ENCODE measurements around the gene S100A16. TPM values are rescaled to one million over a fixed set of nuclear protein-coding genes. Genes with fewer than 3 reads are reported as not detected.

S100A16 gene
- total and polyA plus RNA-seq, 9 of the 15 experiments (the other 6 are each of a cell fraction or from before 2014, with no cell fraction given): 1.6 to 6.9 (median 4.3) TPM

DNA sequence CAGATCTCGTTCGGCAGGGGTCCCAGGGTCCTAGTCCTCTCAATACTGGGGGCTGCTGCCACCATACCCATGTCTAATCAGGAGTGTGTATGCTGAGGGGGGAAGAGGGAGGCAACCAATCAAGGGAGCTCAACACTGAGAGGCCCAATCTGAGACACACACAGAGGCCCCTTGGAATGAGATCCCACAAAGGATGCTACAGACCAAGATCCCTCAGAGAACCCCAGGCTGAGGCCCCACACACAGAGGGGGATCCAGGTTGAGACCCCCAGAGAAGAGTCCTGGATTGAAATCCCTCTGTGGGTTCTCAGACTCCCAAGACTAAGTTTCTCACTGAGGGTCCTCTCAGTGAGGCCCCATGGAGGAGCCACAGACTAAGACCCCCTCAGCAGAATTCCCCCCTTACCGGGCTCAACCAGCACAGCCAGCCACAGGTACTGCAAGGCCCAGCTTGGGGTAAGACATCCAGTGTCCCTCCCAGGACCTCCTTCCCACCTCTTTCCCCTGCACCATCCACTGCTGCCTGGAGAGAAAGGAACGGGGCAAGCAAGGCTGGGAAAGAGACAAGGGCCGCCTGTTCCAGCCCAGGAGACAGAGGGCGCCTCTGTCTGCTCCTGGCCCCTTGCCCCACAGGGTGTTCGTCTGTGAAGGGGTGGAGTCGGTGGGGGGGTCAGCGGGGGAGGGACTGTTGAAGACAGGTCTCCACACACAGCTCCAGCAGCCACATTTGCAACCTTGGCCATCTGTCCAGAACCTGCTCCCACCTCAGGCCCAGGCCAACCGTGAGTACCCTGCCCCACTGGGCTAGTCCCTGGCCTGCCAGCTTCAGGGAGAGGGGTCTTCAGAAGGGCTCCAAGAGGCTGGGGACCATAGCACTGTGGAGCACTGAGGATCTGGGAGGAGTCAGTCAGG, 15.0 kb upstream of the S100A16 start, which contains the start of gene S100A1 (continued):
- TF ChIP-seq, protein P1, sequence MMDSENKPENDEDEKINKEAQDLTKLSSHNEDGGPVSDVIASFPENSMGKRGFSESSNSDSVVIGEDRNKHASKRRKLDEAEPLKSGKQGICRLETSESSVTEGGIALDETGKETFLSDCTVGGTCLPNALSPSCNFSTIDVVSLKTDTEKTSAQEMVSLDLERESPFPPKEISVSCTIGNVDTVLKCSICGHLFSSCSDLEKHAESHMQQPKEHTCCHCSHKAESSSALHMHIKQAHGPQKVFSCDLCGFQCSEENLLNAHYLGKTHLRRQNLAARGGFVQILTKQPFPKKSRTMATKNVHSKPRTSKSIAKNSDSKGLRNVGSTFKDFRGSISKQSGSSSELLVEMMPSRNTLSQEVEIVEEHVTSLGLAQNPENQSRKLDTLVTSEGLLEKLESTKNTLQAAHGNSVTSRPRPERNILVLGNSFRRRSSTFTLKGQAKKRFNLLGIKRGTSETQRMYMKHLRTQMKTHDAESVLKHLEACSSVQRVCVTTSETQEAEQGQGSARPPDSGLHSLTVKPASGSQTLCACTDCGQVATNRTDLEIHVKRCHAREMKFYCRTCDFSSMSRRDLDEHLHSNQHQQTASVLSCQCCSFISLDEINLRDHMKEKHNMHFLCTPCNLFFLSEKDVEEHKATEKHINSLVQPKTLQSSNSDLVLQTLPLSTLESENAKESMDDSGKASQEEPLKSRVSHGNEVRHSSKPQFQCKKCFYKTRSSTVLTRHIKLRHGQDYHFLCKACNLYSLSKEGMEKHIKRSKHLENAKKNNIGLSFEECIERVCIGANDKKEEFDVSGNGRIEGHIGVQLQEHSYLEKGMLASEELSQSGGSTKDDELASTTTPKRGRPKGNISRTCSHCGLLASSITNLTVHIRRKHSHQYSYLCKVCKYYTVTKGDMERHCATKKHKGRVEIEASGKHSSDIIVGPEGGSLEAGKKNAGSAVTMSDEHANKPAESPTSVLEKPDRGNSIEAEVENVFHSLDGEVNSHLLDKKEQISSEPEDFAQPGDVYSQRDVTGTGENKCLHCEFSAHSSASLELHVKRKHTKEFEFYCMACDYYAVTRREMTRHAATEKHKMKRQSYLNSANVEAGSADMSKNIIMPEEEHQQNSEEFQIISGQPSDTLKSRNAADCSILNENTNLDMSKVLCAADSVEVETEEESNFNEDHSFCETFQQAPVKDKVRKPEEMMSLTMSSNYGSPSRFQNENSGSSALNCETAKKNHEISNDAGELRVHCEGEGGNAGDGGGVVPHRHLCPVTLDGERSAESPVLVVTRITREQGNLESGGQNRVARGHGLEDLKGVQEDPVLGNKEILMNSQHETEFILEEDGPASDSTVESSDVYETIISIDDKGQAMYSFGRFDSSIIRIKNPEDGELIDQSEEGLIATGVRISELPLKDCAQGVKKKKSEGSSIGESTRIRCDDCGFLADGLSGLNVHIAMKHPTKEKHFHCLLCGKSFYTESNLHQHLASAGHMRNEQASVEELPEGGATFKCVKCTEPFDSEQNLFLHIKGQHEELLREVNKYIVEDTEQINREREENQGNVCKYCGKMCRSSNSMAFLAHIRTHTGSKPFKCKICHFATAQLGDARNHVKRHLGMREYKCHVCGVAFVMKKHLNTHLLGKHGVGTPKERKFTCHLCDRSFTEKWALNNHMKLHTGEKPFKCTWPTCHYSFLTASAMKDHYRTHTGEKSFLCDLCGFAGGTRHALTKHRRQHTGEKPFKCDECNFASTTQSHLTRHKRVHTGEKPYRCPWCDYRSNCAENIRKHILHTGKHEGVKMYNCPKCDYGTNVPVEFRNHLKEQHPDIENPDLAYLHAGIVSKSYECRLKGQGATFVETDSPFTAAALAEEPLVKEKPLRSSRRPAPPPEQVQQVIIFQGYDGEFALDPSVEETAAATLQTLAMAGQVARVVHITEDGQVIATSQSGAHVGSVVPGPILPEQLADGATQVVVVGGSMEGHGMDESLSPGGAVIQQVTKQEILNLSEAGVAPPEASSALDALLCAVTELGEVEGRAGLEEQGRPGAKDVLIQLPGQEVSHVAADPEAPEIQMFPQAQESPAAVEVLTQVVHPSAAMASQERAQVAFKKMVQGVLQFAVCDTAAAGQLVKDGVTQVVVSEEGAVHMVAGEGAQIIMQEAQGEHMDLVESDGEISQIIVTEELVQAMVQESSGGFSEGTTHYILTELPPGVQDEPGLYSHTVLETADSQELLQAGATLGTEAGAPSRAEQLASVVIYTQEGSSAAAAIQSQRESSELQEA (IDR thresholded peaks at IDR 0.05; ENCODE audit: low read depth): no peak
- no peak for TF ChIP-seq ZNF592 (IDR thresholded peaks at IDR 0.05)
- peak in 1 of 2 experiments; percentile 58; a peak in 1 of 4 replicates for TF ChIP-seq RCOR1 (IDR thresholded peaks at IDR 0.05; ENCODE audit: borderline replicate concordance in 1 of 2, low read depth in 2 of 2, low read length in 2 of 2)
- peak; percentile 90 for TF ChIP-seq VEZF1 (CRISPR knock-in tag; IDR thresholded peaks at IDR 0.05)
- TF ChIP-seq, protein P2, sequence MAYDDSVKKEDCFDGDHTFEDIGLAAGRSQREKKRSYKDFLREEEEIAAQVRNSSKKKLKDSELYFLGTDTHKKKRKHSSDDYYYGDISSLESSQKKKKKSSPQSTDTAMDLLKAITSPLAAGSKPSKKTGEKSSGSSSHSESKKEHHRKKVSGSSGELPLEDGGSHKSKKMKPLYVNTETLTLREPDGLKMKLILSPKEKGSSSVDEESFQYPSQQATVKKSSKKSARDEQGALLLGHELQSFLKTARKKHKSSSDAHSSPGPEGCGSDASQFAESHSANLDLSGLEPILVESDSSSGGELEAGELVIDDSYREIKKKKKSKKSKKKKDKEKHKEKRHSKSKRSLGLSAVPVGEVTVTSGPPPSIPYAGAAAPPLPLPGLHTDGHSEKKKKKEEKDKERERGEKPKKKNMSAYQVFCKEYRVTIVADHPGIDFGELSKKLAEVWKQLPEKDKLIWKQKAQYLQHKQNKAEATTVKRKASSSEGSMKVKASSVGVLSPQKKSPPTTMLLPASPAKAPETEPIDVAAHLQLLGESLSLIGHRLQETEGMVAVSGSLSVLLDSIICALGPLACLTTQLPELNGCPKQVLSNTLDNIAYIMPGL (CRISPR knock-in tag; IDR thresholded peaks at IDR 0.05): 0 out of 2 replicates have a peak, but pooled peaks have one; percentile 9
- peak; percentile 81 for TF ChIP-seq ZNF263 (CRISPR knock-in tag; IDR thresholded peaks at IDR 0.05; ENCODE audit: borderline replicate concordance)
- 0 out of 2 replicates have a peak, but pooled peaks have one; percentile 28 for TF ChIP-seq POLR2AphosphoS5 (IDR thresholded peaks at IDR 0.05; ENCODE audit: control insufficient read depth, insufficient read depth, low read depth, low read length)
- 0 out of 2 replicates have a peak, but pooled peaks have one; percentile 39 for TF ChIP-seq RBFOX2 (IDR thresholded peaks at IDR 0.05; ENCODE audit: low read depth, low read length)

Measured in K562 (cell line).